HG02678 (cell line): ENCODE results near the gene MAP4K3.

Experiments
- ATAC-seq: cut with Tn5 transposase; IDR thresholded peaks from one replicate; pipeline ENCODE4 v1.9.1; 2021; ENCODE audit warnings: mild to moderate bottlenecking, moderate library complexity; ENCODE audit not compliant: unreplicated experiment

Gene MAP4K3

GRCh38 chr2:39436592-39437521 is at the start of gene MAP4K3:
TSS of gene MAP4K3 (minus strand) at chr2:39437285. CDS start at chr2:39436987, 298 bp downstream.
- peak; percentile 78 for ATAC-seq

DNA sequence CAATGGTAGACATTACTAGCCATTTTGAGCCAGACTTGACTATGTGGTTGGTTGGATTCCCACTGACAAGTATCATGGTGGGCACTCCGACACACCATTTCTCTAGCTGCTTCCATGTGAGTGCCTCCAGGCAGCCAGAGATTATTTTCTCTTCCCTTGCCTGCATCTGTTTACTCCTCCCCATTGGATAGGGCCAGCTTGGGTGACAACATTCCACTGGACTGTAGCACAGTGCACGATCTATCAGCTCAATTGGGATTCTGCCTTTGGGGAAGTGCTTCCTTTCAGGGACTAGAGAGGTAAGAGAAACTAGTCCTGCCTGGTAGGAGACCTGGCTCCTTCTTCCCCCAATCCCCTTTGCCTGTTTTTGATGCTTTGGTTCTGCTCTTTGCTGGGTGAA is 49.0 kb upstream of the MAP4K3 start:
- no peak for ATAC-seq

GRCh38 chr2:39484620-39485495 is 47.8 kb upstream of the MAP4K3 start:
- ATAC-seq, result no peak

DNA sequence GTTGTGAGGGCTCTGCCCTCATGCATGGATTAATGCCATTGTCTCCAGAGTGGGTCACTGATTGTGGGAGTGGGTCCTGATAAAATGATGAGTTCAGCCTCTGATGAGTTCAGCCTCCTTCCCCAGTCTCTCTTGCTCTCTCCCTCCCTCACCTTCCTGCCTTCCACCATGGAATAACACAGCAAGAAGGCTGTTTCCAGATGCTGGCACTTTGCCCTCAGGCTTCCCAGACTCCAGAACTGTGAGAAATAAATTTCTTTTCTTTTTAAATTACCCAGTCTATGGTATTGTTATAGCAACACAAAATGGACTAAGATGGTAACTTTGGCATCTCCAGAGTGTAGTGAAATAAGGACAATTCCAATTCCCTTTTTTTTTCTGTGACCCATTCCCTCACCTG is 47.1 kb upstream of the MAP4K3 start:
- no peak for ATAC-seq

DNA sequence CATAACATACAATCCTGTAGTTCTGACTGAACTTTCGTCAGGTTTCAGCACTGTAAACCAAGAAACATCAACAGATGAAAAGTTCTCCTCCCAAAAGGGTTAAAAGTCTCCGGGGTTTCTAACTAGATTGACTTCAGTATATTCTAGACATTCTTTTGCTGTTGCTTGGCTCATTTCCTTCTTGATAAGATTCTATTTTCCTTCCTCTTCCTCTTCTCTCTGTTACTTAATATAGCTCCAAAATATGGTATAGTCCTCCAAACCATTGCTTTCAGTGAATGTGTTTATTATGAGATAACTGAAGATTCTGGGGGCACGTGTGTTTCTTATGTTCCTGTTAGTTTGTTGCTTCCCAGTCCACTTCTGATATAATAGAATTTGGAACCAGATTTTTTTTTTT is 46.4 kb upstream of the MAP4K3 start:
- ATAC-seq, result no peak

DNA sequence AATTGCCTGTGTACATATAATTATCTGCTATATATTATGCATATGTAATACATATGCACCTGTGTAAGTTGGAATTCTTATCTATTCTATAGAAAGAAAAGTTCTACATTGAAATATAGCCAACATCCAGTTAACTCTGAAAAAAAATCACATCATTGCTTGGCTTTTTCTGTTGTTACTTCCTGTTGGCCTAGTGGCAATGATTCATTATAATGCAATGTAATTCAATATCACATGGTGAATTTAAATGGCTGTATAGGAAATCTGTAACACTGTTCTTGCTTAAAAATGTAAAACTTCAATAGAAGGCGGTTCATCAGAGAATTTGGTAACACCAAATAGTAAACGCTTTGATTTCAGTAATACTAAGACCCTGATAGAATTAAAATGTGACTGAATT is 44.5 kb upstream of the MAP4K3 start:
- ATAC-seq, result no peak

- no peak for ATAC-seq
Measured at GRCh38 chr2:39479696-39480095, 42.6 kb upstream of the MAP4K3 start.

- ATAC-seq, result no peak
Measured at GRCh38 chr2:39479053-39479670, 42.1 kb upstream of the MAP4K3 start.

DNA sequence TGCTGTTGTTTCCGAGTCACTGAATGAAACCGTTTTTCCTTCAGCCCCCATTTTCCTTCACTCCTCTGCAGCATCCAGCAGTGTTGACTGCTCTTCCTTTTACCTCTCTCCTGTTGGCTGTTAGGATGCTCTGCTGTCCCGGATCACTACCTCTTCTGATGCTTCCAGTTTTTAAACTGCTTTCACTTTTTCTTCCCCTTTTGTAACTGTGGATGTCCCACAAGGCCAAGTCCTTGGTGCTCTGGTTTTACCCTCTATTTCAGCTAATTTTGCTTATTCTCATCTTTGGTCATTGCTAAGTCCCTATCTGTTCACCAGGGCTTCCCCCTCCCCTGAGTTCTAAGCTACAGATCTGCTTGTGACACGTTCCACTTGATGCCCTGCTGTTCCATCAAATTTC is 39.4 kb upstream of the MAP4K3 start:
- ATAC-seq, result peak; percentile 84

GRCh38 chr2:39475006-39475405 is 37.9 kb upstream of the MAP4K3 start:
- no peak for ATAC-seq

DNA sequence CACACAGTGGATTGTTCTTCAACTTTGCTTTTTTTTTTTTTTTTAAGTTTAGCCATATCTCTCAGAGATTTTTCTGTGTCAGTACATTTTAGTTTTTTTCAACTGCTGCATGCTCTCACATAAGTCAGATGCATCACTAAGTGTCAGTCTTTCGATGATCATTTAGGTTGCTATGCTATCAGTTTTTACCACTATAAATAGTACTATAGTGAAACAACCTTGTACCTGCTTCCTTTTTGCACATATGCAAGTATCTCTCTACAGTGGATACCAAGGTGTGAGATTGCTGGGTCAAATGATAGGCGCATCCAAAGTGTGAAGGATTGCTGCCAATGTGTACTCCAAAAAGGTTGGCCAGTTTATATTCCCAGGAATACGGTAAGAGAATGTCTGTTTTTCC is 33.5 kb upstream of the MAP4K3 start:
- ATAC-seq, result peak; percentile 46

DNA sequence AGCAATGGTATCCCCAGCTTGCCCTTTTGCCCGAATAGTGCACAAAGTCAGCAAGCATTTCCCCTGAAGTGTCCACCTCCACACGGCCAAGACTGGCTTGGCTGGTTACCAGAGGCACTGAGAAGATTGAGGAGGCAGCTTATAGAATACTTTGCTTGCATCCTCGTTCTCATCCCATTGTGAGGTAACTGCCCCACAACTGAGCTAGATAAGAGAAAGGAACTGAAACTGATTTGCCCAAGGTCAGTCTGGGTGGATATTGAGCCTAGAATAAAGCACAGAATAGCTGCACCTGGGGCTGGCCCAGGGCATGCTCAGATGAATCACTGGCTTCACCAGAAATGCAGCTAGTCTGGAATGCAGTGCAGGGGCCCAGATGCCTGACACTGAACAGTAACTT is 32.7 kb upstream of the MAP4K3 start:
- ATAC-seq, result peak; percentile 74

- no peak for ATAC-seq
Measured at GRCh38 chr2:39468579-39469451, 31.7 kb upstream of the MAP4K3 start.

DNA sequence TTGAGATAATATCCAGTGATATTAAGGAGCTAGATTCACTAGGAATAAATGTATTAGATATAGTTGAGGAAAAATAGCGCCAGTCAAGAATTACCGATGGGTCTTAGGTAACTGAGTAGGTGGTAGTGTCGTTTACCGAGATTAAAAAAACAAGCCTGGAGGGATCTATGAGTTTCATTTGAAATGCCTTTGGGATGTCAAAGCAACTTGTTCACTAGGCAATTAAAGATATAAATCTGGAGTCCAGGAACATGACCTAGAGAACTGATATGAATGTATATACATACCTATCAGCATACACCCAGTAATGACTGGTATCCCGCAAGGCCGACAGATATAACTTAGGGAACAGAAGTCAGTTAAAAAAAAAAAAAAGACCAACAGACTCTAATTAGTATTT is 29.2 kb upstream of the MAP4K3 start:
- ATAC-seq, result no peak

DNA sequence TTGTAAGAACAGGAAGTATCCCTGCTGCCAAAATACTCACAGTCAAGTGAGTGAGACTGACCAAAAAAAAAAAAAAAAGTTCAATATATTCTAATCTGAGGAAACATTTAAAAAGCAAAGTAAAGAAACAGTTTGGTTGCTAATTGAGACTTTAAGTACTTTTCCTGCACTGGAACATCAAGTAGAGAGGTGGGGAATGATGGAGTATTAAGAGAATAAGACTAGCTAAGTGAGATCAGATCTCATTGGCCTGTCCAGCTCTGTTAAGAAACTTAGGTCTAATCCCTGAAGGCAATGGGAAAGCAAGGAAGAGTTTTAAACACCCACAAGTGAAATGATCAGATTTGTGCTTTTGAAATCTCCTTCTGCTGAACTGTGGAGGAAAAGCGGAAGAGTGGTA is 27.8 kb upstream of the MAP4K3 start:
- no peak for ATAC-seq

DNA sequence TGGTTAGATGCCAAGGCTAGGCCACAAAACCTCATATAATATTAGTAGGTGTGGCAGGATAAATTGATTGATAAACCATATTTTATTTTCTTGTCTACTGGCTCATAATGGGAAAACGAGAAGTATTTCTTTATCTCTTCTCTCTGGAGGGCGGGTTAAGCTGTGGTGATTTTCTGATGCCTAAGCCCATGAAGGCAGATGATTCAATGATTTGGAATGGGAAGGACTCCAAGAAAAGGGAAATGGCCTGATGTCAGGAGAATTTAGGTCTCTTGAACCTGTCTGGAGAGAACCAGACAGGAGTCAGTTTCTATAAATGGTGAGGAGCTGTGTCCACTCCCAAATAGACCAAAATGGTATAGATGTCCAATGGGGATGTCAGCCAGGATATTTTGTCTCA is 18.7 kb upstream of the MAP4K3 start:
- no peak for ATAC-seq

DNA sequence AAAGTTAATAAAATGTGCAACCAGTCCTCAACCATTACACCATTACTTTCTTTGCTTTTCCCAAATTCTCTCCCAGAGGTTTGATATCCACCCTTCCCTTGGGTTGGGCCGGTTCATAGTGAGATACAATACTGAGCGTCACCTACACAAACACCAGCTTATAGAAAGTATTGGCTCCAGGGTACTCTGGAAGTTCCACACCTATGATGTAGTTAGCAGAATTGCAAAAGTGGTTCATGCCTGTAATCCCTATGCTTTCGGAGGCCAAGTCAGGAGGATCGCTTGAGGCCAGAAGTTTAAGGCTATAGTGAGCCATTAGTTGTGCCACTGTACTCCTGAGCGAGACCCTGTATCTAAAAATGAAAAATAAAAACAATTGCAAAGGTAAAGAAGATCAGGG is 15.3 kb upstream of the MAP4K3 start:
- no peak for ATAC-seq

DNA sequence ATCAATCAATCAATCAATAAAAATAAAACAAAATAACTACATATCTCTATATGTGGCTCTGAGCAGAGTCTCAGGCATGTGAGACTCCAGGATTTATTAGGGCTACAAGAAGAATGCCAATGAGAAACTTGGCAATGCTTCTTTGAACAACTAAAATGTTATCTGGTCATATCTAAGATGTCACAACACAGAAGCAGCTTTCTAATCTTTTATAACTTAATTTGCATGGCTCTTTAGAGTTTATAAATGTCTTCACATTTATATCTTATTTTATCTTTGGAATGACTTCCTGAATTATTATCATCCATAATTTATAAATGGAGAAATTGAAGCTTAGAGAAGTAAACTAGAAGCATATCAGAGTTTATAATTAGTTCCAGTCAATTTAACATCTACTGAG is 14.9 kb upstream of the MAP4K3 start:
- ATAC-seq, result no peak

- no peak for ATAC-seq
Measured at GRCh38 chr2:39448169-39448502, 11.1 kb upstream of the MAP4K3 start.
